HL-60 (cell line): ENCODE data around the gene SPHKAP.
"Not testable (repeated sequence)": the region's sequence is repeated elsewhere in the genome, so short reads cannot be mapped to it uniquely, and the experiment has no call there.

Source experiments
- DNase-seq, 2 experiments: peaks; one replicate each; pipeline ENCODE4 v3.0.0-alpha.2; 2010 to 2020; ENCODE audit warnings: low read depth in 1 of 2, low spot score in 1 of 2
- H3K27ac ChIP-seq: fragments of 250-450 bp; sonication (Bioruptor Pico); replicated peaks from 2 replicates; pipeline ENCODE4 v1.5.1; 2020; ENCODE audit warnings: mild to moderate bottlenecking, moderate library complexity
- H3K27me3 ChIP-seq: fragments of 250-450 bp; sonication (Bioruptor Pico); 2 replicates; pipeline ENCODE4 v1.5.1; 2021; ENCODE audit warnings: mild to moderate bottlenecking, moderate library complexity; ENCODE audit not compliant: insufficient read depth, poor library complexity, severe bottlenecking
- H3K4me3 ChIP-seq: replicated peaks from 2 replicates; pipeline ENCODE4 v1.5.1; 2011; ENCODE audit warnings: mild to moderate bottlenecking, control low read depth, low read length; ENCODE audit not compliant: insufficient read depth
- CTCF ChIP-seq: IDR thresholded peaks from one replicate; pipeline ENCODE4 v1.5.1; 2011; ENCODE audit warnings: low read length, control low read depth, inconsistent platforms; ENCODE audit not compliant: insufficient read depth
- GABPA ChIP-seq: IDR thresholded peaks from 2 replicates; pipeline ENCODE4 v1.6.1; 2012; ENCODE audit warnings: low read depth
- POLR2AphosphoS5 ChIP-seq: IDR thresholded peaks from 2 replicates; pipeline ENCODE4 v1.6.1; 2012; ENCODE audit warnings: low read depth
- REST ChIP-seq: IDR thresholded peaks from 2 replicates; pipeline ENCODE4 v1.6.1; 2012; ENCODE audit warnings: low read depth; ENCODE audit not compliant: insufficient replicate concordance
- SPI1 ChIP-seq: IDR thresholded peaks from 2 replicates; pipeline ENCODE4 v1.6.1; 2012; ENCODE audit warnings: low read depth, mild to moderate bottlenecking, borderline replicate concordance

SPHKAP gene

GRCh38 chr2:228079194-228079593, 102.3 kb downstream of the SPHKAP start:
- Histone ChIP-seq H3K27ac (no peak overlapping the region), H3K27me3 (no peaks in the 10 kb centered on the region), H3K4me3 (no peak overlapping the region)
- TF ChIP-seq SPI1 (no peak), CTCF (no peak), POLR2AphosphoS5 (no peak), GABPA (no peak), REST (no peak)
- no peak for DNase-seq

DNA sequence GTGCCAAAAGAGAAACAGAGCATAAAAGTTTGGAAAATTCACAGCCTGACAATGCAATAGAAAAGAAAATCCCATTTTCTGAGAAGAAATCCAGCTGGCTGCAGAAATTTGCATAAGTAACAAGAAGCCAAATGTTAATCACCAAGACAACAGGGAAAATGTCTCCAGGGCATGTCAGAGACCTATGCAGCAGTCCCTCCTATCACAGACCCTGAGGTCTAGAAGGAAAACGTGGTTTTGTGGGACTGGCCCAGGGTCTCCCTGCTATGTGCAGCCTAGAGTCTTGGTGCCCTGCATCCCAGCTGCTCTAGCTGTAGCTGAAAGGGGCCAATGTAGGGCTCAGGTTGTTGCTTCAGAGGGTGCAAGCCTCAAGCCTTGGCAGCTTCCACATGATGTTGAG, 104.8 kb downstream of the SPHKAP start:
- not testable (repeated sequence) for H3K27me3 ChIP-seq, DNase-seq, H3K27ac ChIP-seq, H3K4me3 ChIP-seq

GRCh38 chr2:228072669-228073068, 108.8 kb downstream of the SPHKAP start:
- Histone ChIP-seq H3K27ac (no peak overlapping the region), H3K27me3 (no peaks in the 10 kb centered on the region), H3K4me3 (no peak overlapping the region)
- TF ChIP-seq REST, result no peak
- TF ChIP-seq CTCF, result no peak
- no peak for TF ChIP-seq POLR2AphosphoS5
- no peak for TF ChIP-seq GABPA
- TF ChIP-seq SPI1, result no peak
- no peak for DNase-seq

- no peaks in the 10 kb centered on the region for H3K27me3 ChIP-seq
- DNase-seq, result no peak
- no peak overlapping the region for H3K27ac ChIP-seq
- TF ChIP-seq POLR2AphosphoS5 (no peak), REST (no peak), CTCF (no peak), GABPA (no peak), SPI1 (no peak)
- no peak overlapping the region for H3K4me3 ChIP-seq
These were observed 114.2 kb downstream of the SPHKAP start for GRCh38 chr2:228067309-228067708.
